ENCODE results near the gene CSNK1E. TPM values are rescaled to one million over a fixed set of nuclear protein-coding genes. Genes with fewer than 3 reads are reported as not detected.

CSNK1E gene
- polyA plus RNA-seq, 1 donor, result 140 TPM

DNA sequence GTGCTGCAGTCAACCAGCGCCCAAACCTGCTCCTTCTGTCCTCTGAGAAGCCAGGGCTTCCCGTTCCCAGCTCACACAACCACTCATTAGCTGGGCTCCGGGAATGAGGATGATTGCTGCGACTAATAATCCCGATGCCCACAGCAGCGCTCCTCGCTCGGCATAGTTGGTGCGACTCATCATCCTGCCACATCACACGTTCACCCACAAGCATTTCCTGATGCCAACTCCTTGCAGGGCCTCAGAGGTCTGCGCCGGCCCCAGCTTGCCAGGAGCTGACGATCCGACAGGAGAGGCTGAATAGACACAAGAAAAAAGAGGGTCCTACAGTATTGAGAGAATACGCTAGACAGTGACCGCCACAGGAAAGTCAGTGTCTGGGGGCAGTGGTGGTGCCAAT is 10.6 kb upstream of the CSNK1E start:
- DNase-seq, result no peak

DNA sequence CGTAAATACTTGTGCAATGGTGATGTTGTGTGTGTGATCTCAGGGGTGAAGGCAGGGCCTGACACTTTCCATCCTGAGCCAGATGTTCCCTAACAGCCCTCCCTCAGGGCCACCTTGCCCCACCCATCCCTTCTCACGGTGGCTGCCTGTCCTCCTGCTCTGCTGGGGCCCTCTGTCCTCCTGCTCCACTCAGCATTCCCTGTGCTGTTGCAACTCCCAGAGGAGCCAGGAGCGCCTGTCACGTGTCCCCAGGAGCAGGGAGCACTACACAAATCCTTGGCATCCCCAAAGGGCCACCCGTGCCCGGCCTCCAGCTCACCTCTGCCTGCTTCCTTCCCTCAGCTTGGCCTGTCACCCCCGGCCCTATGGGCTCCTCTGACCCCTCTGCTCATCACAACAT is 10.2 kb upstream of the CSNK1E start:
- DNase-seq, result no peak

GRCh38 chr22:38325587-38325986 is 8.4 kb upstream of the CSNK1E start:
- no peak for DNase-seq

GRCh38 chr22:38320605-38321402 is 3.6 kb upstream of the CSNK1E start:
- DNase-seq, result no peak

DNA sequence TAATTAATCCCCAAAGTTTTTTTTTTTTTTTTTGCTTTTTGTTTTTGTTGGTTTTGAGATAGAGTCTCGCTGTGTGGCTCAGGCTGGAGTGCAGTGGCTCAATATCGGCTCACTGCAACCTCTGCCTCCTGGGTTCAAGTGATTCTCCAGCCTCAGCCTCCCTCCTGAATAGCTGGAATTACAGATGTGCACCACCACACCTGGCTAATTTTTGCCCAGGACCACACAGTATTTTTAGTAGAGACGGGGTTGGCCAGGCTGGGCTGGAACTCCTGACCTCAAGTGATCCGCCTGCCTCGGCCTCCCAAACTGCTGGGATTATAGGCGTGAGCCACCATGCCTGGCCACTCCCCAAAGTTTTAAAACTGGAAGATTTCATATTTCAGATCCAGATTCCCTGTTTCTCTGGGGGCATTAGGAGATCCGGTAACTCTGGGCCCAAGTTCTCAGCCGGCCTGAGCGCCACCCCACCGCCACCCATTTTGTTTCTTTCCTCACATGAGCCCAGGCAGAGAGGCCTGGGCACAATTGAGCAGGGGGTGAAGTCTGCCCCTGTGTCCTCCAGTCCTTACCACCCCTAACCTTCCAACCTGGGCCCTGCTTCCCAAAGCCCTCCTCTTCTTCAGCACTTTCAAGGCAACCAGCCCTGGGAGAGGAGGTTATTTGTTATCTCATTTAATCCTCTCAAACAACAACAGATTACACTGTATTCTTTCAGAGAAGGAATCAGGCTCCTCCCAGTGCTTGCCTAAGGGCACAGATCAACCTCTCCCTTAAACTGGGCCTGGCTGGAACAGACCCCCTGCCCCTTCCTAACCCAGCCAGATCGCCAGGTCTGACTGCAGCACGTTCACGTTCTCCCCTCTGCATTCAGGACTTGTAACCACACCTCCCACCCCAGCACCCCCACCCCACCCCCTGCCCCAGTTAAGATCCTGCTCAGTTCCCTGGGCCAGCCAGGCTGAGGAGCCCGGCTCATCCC is 1.9 kb upstream of the CSNK1E start:
- DNase-seq, result no peak

GRCh38 chr22:38317995-38318715 is 922 bp upstream of the CSNK1E start:
- DNase-seq, result peak; percentile 58

DNA sequence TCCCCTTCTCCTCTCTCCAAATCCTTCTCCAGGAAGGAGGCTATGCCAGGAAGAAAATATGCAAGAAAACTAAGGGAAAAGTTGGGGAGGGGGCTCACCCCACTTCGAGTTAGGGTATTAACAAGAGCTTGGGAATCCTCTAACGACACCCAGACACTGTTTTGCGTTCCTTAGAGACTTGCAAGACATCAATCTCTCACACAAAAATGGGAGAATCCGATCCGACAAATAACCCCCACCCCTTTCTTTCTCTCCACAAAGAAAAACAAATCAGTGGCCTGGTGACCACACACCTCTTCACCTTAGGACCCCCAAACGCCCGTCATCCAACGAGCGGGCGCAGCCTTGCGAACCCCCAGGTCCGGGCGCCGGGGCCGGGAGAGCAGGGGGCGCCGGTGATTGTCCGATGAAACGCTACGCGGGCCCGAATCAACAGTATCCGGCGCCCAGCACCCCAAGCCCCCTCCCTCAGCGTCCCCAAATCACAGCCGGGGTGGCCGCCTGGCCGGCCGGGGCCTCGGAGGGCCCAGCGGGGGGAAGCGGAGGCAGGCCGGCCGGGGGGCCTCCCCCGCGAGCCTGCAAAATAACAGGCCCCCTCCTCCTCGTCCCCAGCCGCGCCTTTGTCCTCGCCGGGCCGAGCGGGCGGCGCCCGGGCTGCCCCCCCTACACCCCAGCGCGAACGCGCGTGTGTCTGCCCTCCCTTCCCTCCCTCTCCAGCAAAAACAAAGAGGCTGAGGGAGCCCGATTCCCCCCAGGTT is 690 bp downstream of the CSNK1E start:
- peak; percentile 84 for DNase-seq

GRCh38 chr22:38315823-38316363 is 1.3 kb downstream of the CSNK1E start:
- DNase-seq, result peak; percentile 42

GRCh38 chr22:38314933-38315822 is 2.1 kb downstream of the CSNK1E start:
- peak; percentile 42 for DNase-seq

GRCh38 chr22:38314051-38314932 is 2.9 kb downstream of the CSNK1E start:
- peak; percentile 28 for DNase-seq

- DNase-seq, result peak; percentile 80
Measured at GRCh38 chr22:38313384-38313955, 3.8 kb downstream of the CSNK1E start.

DNA sequence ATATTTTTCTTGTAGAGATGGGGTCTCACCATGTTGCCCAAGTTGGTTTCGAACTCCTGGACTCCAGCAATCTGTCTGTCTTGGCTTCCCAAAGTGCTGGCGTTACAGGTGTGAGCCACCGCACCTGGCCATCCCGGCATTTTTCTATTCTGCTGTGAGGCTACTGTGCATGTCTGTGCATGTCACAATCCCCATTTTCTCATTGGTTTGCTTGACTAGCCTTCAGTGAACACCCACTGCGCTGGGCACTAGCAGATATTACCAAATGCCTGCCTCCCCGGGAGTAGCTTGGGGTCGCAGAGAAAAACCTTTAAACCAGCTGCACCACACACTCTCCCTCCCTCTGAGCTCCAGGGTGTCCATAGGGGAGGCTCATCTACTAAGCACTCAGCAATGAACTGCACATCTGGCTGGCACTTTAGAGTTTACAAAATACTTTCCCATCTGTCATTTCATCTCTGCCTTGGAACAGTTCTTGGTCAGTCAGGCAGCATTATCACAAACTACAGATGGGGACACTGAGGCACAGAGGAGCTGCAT is 4.9 kb downstream of the CSNK1E start:
- DNase-seq, result no peak

DNA sequence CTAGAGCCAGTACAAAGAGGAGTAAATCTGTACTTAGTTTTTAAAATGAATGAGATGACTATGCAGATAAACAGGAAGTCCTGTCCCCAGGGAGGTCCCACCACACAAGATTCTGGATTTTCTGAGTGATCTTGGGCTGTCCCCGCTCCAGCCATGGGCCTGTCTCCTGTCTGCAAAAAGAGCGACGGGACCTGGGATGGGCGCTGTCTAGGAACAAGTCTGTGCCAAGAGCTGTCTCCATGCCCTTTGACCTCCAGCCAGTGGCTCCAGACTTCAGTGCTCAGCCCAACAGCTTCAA is 6.0 kb downstream of the CSNK1E start:
- no peak for DNase-seq

DNA sequence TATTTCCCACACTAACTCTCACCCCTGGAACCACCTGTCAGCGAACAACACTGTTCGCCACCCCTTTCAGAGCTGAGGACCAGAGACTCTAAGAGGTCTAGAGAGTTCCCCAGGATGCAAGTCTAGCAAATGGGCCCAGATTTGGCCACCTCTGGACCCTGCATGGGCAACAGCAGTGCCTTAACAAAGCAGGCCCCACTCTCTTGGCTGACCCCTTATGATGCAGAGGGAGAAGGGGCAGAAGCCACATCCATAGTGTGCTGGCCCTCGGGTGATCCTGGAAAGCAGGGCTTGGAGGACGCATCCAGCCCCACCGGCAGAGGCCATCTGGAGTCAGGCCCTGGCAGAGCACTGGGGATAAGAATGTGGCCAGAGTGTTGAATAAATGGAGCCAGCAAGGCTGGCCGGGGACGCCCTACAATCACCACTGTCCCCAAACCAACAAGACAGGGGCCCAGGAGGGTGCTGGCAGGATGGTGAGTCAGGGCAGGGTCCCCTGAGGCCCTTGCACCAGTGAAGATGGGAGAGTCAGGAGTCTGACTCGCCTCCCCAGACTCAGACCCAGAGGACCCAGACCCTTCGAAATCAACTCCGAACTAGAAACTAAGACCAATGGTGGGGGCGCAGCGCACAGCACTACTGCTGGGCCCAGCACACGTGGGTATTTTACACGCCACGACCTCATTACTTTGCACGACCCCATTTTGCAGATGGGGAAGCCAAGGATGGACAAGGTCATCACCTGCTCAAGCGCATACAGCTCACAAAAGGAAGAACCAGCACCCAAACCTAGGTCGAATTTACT is 6.5 kb downstream of the CSNK1E start:
- no peak for DNase-seq

GRCh38 chr22:38309614-38310517 is 7.4 kb downstream of the CSNK1E start:
- DNase-seq, result no peak

DNA sequence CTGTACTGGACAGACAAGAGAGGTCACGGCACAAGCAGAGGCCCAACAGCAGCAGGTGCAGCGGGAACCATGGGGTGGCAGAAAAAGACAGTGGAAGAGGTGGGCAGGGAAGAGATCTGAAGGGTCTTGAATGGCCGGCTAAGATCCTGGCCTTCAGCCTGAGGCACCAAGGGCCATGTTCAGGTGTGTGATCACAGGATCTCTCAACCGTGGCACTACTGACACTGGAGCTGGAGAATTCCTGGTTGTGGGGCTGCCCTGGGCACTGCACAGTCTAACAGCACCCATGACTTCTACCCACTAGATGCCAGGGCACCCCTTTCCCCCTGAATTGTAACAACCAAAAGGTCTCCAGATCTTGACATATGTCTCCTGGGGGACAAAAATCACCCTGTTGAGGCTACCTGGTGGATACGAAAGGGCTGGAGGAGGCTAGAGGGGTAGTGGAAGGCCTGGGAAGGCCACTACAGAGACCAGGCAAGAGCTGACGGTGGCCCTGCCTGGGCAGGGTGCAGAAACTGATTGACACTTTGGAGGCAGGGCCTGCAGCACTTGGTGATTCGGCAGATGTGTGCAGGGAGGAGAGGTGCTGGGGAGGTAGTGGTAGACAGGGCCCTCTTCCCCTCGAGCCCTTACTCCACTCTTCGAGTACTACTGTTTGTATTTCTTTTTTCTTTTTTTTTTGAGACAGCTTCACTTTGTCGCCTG is 8.3 kb downstream of the CSNK1E start:
- no peak for DNase-seq
